C4-2B (cell line): ENCODE measurements around the gene SETDB2.

Experiments
- CTCF ChIP-seq: fragments of 450-650 bp; conservative IDR thresholded peaks from 2 replicates; pipeline ENCODE4 v1.5.1; 2017; ENCODE audit warnings: mild to moderate bottlenecking
- ZFX ChIP-seq: fragments of 450-650 bp; IDR thresholded peaks from 2 replicates; pipeline ENCODE4 v1.6.1; 2017

GRCh38 chr13:49539746-49540145 lies 95.7 kb downstream of the SETDB2 start:
- TF ChIP-seq CTCF (no peak), ZFX (no peak)
